GM19025 (cell line): ENCODE measurements around the gene KRT36.

Experiments used
- ATAC-seq: cut with Tn5 transposase; IDR thresholded peaks from one replicate; pipeline ENCODE4 v1.9.1; 2021; ENCODE audit warnings: mild to moderate bottlenecking, low read depth, moderate library complexity; ENCODE audit not compliant: unreplicated experiment

Gene KRT36

GRCh38 chr17:41504246-41504977 lies 14.7 kb upstream of the KRT36 start:
- no peak for ATAC-seq

GRCh38 chr17:41503202-41503601 lies 13.5 kb upstream of the KRT36 start:
- ATAC-seq = no peak

- no peak for ATAC-seq
Observed at GRCh38 chr17:41500131-41500911, 10.6 kb upstream of the KRT36 start.

- ATAC-seq = no peak
Observed at GRCh38 chr17:41499714-41500113, 10.0 kb upstream of the KRT36 start.

DNA sequence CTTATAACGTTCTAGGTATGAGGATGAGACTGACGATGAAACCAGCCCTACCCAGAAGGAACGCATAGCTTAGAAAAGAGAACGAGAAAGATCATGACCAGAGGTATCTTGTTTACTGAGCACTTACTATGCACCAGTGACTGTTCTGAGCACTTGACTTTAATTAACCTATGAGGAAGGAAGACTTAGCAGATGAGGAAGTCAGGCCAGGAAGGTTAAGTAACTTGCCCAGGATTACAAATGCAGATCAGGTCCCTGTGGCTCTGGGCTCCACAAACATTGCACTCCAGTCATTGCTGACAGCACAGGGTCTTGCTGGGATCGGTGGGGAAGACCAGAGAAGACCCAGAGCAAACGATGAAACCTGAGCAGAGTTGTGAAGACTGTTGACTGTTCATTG lies 8.6 kb upstream of the KRT36 start:
- no peak for ATAC-seq

DNA sequence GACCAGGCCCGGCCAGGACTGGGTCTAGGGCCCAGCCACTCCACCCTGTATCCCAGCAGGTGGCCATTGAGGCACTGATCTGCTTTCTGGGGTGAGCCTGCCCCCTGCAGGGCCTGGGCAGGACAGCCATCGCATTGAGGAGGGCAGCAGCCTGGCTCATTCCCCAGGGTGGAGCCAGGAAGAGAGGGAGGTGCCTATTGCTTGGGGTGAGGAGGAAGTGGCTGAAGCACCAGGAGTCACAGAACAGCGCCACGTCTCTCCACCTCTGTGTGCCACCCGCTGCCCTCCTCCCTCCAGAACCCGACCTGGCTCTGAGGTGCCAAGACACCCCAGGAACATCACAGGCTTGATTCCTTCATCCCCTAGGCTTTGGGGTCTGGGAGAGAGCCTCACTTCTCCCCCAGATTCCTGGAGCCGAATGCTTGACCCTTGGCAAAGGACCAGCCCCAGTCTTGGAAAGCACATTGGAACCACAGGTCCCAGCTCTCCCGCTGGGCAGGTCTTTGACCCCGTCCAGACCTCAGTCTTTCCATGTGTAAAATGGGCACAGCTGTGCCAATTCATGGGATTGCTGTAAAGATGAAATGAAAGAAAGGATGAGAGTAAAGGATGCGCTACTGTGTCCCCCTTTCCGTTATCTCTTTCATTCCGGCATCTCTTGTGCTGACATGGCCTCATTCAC lies 7.2 kb upstream of the KRT36 start:
- no peak for ATAC-seq

DNA sequence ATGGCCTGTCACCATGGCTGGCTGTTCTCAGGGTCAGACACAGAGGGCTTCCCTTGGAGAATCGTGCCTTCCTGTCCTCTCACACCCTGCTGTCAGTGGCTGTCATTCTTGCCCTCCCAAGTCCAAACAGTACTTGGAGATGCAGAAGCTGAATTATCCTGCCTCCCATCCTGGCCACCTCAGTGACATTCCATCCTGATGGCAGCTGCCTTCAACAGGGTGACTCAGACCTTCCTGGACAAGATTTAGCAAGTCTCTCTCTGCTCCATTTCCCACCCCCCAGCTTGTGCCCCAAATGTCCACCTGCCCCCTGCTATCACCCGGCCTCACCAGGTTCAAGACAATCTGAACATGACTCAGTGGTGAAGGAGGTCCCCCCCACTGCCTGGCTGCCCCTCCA lies 4.8 kb upstream of the KRT36 start:
- ATAC-seq = no peak

DNA sequence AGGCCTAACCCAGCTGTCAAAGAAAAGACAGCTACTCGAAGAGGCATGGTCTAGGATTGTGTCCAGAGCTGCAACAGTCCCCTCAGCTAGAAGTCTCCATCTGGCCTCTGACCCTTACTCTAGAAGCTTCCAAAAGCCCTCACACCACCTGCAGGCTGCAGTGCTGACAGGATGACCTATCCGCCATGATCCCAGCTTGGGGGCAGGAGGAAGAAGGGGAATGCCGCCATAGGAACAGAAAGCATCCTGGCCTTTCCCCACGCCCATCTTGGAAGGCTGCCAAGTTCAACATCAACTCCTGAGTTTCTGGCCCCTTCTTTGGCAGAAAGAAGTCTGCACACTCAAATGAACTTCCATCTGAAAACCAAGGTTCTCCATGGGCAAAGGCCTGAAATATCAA lies 3.1 kb upstream of the KRT36 start:
- ATAC-seq = no peak

DNA sequence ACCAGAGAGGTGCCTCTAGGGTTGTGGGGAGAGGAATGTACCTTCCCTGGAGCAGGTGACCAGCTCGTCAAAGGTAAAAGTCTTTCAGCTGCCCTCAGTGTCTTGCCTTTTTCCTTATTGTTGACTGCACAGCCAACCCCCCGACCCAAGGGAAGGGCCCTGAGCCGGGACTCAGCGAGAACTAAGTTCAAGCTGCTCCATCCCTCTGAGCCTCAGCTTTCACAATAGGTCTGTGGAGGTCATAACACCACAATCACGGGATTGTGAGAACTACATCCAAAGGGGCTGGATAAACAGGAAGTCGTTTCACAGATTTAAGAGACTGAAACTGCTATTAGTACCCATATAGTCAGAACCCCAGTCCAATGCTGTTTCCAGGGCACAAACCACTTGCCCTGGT lies 2.6 kb upstream of the KRT36 start:
- no peak for ATAC-seq

DNA sequence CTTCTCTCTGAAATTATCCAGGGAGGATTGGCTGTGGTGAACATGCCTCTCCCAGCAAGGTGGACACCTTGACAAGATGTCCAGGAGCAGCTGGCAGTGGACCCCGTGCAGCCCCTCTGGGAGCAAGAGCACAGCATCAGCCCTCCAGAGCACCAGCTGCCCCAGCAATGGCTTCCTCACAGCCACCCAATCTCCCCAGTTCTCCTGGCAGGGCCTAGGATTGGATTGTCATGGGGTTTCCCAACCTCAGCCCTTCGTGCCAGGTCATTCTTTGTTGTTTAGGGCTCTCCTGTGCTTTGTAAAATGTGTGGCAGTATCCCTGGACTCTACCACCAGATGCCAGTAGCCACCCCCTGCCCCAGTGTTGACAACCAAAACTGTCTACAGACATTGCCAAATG lies 1.8 kb upstream of the KRT36 start:
- no peak for ATAC-seq

DNA sequence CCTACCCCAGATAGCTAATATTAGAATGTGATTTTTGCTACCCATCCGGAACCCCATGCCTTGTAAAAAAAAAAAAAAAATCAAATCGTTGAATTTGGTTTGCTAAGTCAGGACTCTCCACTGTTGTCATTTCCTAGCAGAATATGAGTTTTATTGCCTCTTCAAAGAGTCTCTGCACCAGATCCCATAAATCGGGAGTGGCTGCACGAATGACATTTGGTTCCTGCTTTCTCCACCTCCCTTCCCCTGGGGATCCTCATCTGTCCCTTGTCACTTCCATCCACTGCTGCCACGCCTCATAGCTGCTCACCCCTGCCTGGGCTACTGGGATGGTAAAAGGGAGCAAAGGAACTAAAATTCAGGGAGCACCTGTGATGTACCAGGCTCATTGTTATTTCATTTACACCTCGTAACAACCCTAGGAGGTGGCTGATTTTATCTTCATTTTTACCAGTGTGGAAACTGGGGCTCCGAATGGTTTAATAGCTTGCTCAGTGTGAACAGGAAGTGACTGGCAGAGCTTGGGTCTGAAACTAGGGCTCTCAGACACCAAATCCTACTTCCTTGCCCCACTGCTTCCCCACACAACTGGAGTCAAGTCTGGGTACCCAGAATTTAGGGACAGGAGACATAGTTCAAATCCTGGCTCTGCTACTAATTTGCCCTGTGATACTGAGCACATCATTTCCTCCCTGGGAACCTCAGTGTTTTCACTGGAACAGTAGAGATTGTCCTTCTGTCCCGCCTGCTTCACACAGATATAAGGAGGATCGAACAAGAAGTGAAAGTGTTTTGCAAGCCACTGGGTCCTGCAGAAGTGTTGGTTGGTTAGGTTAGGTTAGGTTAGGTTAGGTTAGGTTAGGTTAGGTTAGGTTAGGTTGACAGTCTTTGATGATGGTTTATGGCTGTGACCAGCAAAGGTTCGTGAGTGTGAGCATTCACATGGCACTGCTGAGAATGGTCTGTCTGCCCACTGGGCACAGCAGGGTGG lies 585 bp upstream of the KRT36 start:
- ATAC-seq = no peak

DNA sequence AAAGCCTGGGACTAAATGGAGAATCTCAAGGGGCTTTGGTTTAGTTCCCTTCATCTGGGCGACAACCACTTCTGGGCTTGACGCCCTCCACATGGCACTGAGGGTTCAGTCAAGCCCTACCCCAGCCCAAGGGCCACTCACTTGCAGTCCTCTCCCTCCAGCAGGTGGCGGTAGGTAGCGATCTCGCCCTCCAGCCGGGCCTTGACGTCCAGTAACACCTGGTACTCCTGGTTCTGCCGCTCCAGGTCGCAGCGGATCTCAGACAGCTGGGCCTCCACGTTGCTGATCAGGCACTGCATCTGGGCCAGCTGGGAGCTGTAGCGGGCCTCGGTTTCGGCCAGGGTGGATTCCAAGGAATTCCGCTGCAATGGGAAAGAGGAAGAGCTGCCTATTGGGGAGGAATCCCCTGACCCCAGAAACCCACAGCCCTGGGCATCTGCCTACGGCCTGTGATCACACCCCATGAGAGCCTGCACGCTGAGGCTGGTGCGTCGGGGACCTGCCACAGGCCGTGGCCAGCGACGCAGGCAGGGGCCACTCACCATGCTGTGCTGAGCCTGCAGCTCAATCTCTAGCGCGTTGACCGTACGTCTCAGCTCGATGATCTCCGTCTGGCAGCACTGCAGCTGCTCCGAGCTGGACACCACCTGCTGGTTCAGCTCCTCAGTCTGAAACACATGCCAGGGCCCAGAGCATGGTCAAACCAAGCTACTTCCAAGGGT lies 2.7 kb downstream of the KRT36 start:
- no peak for ATAC-seq

DNA sequence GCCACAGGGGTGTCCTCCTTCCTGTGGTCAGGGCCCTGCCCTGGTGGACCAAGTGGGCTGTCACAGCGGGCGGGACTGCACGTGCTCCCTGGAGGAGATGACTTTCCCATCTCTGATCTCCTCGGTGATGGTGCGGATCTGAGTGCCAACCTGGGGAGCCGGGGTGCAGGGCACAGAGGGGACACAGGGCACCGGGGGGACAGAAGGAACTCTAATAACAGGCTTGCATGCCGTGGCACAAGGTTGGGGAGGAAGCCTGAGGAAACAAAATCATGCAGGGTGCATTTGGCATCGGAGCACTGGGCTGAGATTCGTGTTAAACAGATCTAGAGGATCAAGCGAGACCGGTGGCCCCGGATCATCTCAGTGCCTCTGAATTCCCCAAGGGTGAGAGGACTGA lies 3.4 kb downstream of the KRT36 start:
- no peak for ATAC-seq

GRCh38 chr17:41484920-41485904 lies 4.5 kb downstream of the KRT36 start:
- ATAC-seq = no peak

DNA sequence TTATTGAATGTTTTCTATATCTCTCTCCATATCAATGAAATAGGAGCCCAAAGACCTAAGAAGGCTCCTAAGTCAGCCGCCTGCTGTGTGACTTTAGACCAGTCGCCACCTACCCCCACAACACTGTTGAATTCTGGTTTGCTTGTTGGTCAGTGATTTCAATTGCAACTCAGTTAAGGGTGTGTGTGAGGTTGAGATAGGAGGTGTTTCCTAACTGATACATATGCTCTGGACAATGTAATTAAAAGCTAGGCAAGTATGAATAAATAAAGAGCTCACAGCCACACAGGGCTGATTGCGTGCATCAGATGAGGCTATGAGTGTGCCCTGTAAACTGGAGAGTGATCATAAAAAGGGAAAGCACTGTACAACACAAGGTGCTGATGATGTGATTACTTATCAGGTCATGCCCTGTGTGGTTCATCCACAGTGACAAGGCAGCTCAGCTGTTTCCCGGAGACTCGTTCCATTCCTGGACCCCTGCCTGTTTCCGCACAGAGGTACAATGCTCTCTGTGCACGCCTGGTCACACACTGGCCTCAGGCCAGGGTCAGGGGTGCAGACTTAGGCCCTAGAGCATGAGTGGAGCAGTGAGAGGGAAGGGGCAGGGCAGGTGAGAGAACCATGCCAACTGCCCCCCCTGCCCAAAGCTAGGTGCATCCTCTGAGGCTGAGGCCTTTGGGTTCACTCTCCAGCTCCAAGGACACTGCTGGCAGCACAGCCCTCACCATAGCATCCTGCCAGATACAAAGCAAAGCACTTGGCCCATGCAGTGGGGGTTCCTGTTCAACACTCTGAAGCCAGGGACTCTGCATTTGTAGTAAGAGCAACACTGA lies 5.5 kb downstream of the KRT36 start:
- no peak for ATAC-seq

DNA sequence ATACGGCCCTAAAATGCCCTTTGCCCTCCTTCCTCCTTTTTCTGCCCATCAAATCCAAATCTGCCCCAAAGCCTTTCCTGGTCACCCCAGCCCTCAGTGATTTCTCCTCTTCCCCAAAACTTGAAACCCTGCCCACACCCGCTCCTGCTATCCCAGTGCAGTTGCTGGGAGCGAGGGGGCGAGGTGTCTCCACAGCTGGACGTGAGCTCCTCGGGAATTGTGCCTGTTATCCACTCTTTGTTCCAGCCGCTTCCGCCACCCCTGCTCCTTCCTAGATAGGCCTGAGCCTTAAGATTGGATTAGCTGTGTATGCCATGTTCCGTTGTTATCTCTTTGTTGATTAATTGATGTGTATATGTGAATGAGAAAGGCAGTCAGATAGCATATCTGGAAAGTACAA lies 6.2 kb downstream of the KRT36 start:
- no peak for ATAC-seq

GRCh38 chr17:41481036-41481435 lies 8.7 kb downstream of the KRT36 start, which contains the start of gene KRT35:
TSS of gene KRT35 (minus strand) at chr17:41481151. CDS start at chr17:41481097, 54 bp downstream.
- no peak for ATAC-seq

- ATAC-seq = no peak
Observed at GRCh38 chr17:41480581-41480980, 9.1 kb downstream of the KRT36 start.
